HG03571 (cell line): Measurements from ENCODE around the gene SMTN.
"Not testable (repeated sequence)": the region's sequence is repeated elsewhere in the genome, so short reads cannot be mapped to it uniquely, and the experiment has no call there.

Source experiments
- ATAC-seq: cut with Tn5 transposase; IDR thresholded peaks from one replicate; pipeline ENCODE4 v1.9.1; 2021; ENCODE audit not compliant: unreplicated experiment

The SMTN gene

GRCh38 chr22:31103111-31103510 lies 22.0 kb downstream of the SMTN start:
- ATAC-seq = no peak

- ATAC-seq = no peak
These were observed 23.0 kb downstream of the SMTN start for GRCh38 chr22:31103899-31104694.

GRCh38 chr22:31104869-31105268 lies 23.8 kb downstream of the SMTN start:
- ATAC-seq = no peak

DNA sequence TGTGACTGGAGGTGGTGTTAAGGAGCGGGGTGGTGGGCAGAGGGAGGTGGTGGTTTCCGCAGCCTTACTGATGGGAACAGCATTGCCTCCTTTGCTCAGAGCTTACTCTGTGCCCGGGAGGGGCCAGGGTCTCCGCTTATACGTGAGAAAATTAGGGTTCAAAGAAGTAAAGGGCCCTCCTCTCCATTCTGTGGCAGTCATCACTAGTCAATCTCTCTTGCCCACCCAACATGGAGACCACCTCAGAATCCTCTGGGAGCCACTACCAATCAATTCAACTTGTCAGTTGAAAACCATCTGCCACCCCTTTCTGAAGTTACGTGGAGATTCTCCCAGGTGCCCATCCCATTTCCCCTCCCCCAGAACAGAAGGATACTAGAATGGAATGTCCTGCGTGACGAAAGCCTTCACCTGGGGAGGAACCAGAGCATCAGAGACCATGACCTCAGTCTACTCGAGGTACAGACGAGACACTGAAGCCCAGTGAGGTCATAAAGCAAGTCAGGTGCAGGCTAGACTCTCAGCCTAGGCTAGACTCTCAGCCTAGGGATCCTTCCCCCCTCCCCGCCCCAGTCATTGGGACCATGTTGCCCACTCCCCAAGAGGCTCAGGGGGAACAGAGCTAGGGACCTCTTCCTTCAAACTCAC lies 24.3 kb downstream of the SMTN start:
- ATAC-seq = no peak

GRCh38 chr22:31106001-31106571 lies 25.0 kb downstream of the SMTN start:
- no peak for ATAC-seq

GRCh38 chr22:31106731-31107177 lies 25.6 kb downstream of the SMTN start:
- ATAC-seq = peak; percentile 8

GRCh38 chr22:31107178-31107893 lies 26.2 kb downstream of the SMTN start, which contains the start of gene SELENOM:
Gene SELENOM (minus strand): TSS chr22:31107568. CDS start chr22:31107505, 63 bp downstream.
- peak; percentile 85 for ATAC-seq

DNA sequence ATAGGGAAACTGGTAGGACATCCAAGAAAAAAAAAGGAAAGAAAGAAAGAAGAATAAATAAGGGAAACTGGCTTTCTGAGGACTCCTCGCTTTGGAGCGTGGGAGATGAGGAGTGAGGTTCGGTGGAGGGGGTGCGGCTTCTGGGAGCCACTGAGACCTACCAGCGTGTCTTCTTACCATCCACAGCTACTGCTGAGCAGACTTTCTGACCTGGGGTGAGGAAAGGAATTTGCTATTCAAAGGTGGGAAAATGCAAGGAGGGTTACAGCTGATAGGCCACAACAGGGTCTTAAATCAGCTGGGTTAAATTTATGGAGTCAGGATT lies 26.7 kb downstream of the SMTN start:
- no peak for ATAC-seq

DNA sequence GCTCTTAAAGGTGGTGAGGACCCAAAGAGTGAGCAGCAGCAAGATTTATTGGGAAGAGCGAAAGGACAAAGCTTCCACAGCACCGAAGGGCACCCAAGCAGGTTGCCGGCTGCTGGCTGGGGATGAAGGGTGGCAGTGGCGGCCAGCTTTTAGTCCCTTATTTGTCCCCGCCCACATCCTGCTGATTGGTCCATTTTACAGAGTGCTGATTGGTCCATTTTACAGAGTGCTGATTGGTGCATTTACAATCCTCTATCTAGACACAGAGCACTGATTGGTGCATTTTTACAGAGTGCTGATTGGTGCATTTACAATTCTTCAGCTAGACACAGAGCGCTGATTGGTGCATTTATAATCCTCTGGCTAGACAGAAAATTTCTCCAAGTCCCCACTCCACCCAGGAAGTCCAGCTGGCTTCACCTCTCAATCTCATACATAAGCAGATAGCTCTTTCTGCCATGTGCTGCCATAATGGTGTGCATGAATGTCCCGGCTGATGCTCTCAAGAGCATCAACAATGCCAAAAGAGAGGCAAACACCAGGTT lies 31.5 kb downstream of the SMTN start:
- ATAC-seq = not testable (repeated sequence)

DNA sequence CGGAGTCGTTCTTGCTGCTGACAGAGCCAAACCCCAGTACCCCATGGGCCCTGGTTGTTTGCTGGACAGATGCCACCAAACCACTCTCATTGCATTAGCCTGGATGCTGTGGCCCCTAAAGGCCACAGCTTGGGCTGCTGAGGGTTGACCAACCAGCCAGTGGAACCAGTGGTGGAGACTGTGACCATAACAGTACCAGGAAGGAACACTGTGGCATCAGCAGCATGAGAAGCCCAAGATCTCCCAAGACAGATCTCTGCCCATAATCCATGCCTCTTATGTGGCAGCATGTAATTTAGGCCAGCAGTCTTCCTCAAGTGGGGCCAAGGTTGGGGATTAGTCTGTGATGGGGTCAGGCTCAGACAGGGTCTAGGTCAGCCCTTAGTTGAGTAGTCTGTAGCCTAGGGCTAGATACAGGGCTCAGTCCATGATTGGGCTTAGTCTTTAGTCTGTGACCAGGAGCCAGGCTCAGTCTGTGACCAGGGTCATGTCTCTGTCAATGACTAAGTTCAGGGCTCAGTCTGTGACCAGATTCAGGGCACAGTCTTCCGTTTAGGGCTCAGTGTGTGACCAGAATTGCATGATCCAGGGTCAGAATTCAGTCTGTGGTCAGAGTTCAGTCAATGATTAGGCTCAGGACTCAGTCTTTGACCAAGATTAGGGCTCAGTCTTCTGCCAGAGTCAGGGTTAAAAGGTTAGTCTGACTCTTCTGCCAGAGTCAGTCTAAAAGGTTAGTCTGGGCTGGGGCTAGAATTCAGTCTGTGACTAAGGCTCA lies 37.1 kb downstream of the SMTN start:
- ATAC-seq = no peak

DNA sequence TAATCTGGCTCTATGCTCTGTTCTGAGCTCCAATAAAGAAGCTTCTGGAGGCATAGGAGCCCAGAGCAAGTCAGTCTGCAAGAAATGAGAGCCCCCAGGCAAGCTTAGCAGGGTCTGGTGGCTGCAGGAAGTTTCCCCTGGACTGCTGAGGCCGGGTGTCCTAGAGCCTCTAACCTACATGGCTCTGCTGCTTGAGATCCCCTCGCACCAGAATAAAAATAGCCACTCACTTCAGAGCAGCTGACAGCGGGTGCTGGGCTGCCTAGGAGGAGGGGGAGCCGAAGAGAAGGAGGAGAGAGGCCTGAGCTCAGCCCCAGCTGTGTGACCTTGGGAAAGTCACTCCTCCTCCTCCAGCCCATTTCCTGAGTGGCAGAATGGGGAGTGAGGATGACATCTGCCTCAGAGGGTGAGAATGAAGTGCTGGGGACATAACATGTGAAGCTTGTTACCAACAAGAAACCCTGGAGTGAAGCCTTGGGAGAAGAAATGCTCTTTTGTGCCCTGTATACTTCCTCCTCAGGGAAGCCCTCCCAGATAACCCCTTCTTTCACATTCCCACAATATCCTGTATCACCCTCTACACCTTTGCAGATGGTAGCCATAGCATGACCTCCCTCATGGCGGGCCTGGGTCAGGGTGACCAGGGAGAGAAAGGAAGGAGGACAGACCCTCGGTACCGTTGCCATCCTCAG lies 38.1 kb downstream of the SMTN start:
- no peak for ATAC-seq

DNA sequence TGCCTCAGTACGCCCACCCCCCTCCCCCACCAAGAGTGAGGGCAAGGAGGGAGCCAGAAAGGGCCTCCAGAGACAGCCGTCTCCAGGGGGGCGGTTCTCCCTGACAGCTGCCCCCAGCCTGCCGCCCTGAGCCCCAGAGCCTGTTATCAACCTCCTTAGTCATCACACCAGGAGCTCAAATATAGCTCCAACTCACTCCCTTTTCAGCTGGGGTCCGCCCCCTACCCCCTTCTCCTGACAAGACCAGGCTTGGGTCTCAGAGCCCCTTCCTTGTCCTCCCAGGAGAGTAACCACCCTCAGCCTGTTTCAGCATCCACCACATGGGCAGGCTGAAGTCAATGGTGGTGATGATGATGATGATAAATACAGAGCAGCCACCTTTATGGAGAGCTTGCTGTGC lies 39.1 kb downstream of the SMTN start:
- no peak for ATAC-seq

DNA sequence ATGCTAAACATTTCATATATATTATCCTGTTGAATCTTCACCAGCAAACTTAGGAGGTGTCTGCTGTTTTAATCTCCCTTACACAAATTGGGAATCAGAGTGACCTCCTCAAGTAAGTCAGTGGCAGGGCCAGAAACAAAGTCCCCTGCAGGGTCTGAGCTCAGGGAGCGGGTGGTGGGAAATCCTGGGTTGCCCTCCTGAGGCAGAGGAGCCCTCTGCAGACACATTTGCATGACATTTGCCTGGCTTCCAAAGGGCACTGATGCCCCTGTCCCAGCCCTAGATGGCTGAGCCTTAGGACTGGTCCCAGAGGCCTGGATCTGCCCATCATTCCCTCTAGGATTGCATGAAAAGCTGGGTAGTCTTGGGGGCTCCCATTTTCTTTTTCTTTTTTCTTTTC lies 39.5 kb downstream of the SMTN start:
- no peak for ATAC-seq

- no peak for ATAC-seq
These were observed 40.3 kb downstream of the SMTN start for GRCh38 chr22:31121403-31121802.

DNA sequence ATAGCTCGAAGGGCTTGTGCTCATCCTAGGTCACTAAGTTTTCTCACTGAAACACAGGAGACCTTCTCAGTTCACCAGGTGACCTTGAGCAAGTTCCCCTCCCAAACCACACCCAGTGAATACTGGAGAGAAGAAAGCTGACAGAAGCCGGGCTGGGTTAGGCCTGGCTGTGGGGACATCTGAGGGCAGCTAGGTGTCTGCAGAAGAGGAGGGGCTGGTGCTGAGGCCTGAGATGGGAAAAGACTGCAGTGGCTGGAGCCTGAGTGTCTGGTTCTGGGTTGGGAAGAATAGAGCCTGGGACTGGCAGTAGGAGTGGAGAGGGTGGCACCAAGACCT lies 41.0 kb downstream of the SMTN start:
- no peak for ATAC-seq

DNA sequence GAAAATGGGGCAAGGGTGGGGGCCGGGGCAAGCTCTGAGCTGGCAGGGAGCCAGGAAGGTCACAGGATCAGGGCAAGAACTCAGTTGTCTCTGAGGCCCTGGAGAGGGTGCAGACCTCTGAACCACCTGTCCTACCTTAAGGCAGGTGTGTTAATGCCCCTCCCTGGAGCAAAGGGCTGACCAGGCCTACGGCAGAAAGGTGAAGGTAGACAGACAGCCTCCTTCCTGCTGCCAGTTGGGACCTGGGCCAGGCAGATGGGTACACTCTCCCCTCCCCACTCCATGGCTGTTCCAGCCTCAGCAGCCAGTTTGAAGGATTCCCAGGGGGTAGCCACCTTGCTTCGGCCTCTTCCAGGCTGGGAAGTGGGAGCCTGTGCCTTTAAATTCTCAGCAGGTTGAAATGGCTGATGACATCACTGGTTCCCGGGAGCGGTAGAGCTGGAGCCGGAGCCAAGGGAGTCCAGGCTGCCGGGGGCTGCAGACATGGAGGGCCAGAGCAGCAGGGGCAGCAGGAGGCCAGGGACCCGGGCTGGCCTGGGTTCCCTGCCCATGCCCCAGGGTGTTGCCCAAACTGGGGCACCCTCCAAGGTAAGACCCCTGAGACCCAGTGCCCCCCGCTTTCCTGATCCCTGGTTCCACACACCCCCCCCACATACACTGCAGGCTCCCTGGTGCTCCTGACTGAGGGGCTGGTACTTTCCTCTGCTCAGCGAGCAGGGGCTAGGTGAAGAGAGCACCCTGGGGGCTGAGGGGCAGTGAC lies 41.6 kb downstream of the SMTN start, which contains the start of gene INPP5J:
Gene INPP5J (plus strand): TSS at position 435 of the 760 bp plus-strand sequence. CDS start 49 bp downstream, at position 484.
- no peak for ATAC-seq

DNA sequence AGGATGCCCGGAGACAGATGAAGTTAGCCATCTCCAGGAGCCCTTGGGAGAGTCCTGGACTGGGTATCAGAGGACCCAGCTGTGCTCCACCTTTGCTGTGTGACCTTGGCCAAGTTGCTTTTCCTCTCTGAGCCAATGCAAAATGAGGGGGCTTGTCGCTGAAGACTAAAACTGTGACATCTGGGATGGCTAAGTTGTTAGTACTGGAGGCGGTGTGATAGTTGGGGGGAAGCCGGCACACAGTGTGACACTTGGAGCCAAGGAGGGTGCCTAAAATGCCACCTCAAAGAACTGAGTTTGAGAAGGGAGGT lies 42.1 kb downstream of the SMTN start:
- no peak for ATAC-seq

DNA sequence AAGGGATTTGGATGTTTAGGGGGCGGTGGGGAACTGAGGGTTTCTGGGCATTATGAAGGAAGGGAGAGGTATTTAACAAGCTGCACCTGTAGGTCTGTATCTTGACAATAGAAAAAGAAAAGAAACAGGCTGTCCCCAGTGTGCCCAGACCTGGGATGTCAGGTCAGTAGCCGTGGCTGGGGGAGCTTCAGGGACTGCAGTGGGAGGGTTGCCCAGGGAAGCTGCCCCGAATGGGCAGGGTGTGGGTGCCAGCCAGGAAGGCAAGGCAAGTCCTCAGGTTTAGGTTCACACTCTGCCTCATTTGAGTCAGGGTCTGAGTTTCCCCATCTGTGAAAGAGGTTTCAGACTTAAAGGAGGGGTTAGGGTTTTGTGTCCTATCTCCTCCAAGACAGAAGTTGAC lies 43.2 kb downstream of the SMTN start:
- no peak for ATAC-seq

DNA sequence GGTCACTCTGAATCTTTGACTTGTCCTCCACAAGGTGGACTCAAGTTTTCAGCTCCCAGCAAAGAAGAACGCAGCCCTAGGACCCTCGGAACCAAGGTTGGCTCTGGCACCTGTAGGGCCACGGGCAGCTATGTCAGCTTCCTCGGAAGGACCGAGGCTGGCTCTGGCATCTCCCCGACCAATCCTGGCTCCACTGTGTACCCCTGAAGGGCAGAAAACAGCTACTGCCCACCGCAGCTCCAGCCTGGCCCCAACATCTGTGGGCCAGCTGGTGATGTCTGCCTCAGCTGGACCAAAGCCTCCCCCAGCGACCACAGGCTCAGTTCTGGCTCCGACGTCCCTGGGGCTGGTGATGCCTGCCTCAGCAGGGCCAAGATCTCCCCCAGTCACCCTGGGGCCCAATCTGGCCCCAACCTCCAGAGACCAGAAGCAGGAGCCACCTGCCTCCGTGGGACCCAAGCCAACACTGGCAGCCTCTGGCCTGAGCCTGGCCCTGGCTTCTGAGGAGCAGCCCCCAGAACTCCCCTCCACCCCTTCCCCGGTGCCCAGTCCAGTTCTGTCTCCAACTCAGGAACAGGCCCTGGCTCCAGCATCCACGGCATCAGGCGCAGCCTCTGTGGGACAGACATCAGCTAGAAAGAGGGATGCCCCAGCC lies 43.8 kb downstream of the SMTN start:
- no peak for ATAC-seq
